Measurements from ENCODE around the gene NPIPB8.
A peak's percentile ranks its signal among the peaks of the same experiment; 100 is the strongest.
"Not testable (repeated sequence)": the region's sequence is repeated elsewhere in the genome, so short reads cannot be mapped to it uniquely, and the experiment has no call there.

Gene NPIPB8

GRCh38 chr16:28607681-28608495 lies 30.0 kb upstream of the NPIPB8 start:
- DNase-seq: not testable (repeated sequence)

GRCh38 chr16:28608496-28608808 lies 29.4 kb upstream of the NPIPB8 start:
- DNase-seq: not testable (repeated sequence)

- not testable (repeated sequence) for DNase-seq
These were observed 28.8 kb upstream of the NPIPB8 start for GRCh38 chr16:28608867-28609596.

- DNase-seq: no peak
These were observed 28.0 kb upstream of the NPIPB8 start, which contains the start of gene SULT1A1 for GRCh38 chr16:28609631-28610594. Gene SULT1A1, minus strand, starts transcription at chr16:28610044. Its CDS starts 1,189 bp downstream, at chr16:28608855.

- DNase-seq: no peak
These were observed 27.2 kb upstream of the NPIPB8 start for GRCh38 chr16:28610595-28611191.

- not testable (repeated sequence) for DNase-seq
These were observed 25.2 kb upstream of the NPIPB8 start for GRCh38 chr16:28612359-28613280.

GRCh38 chr16:28613912-28614311 lies 24.0 kb upstream of the NPIPB8 start:
- not testable (repeated sequence) for DNase-seq

GRCh38 chr16:28614561-28614960 lies 23.3 kb upstream of the NPIPB8 start:
- not testable (repeated sequence) for DNase-seq

GRCh38 chr16:28615486-28616223 lies 22.2 kb upstream of the NPIPB8 start:
- not testable (repeated sequence) for DNase-seq

GRCh38 chr16:28616224-28616577 lies 21.7 kb upstream of the NPIPB8 start:
- not testable (repeated sequence) for DNase-seq

GRCh38 chr16:28616636-28617035 lies 21.2 kb upstream of the NPIPB8 start:
- DNase-seq: no peak

- no peak for DNase-seq
These were observed 20.0 kb upstream of the NPIPB8 start for GRCh38 chr16:28617874-28618273.

GRCh38 chr16:28620316-28620715 lies 17.5 kb upstream of the NPIPB8 start:
- DNase-seq: not testable (repeated sequence)

GRCh38 chr16:28621481-28622155 lies 16.2 kb upstream of the NPIPB8 start:
- no peak for DNase-seq

- not testable (repeated sequence) for DNase-seq
These were observed 15.2 kb upstream of the NPIPB8 start for GRCh38 chr16:28622532-28623171.

GRCh38 chr16:28623172-28623711 lies 14.6 kb upstream of the NPIPB8 start:
- peak; percentile 55 for DNase-seq

- not testable (repeated sequence) for DNase-seq
These were observed 7.0 kb upstream of the NPIPB8 start for GRCh38 chr16:28630905-28631304.

- not testable (repeated sequence) for DNase-seq
These were observed 1.6 kb upstream of the NPIPB8 start for GRCh38 chr16:28636093-28636823.
